Spleen (tissue), 7 donors: ENCODE data around the gene DIABLO.

Experiments
- CTCF ChIP-seq, 11 experiments: fragments of 200-600 bp in 7 of 11; fragments of 450-650 bp in 4 of 11; sonication (generic) in 4 of 11; IDR thresholded peaks in 8 of 11; conservative IDR thresholded peaks in 3 of 11; 1 replicate in 7 of 11; 2 replicates in 4 of 11; pipeline versions ENCODE4 v1.4.0 to v1.8.0; 2016 to 2021; ENCODE audit warnings: antibody characterized with exemption in 11 of 11, inconsistent platforms in 4 of 11, mild to moderate bottlenecking in 1 of 11
- POLR2A ChIP-seq, 3 donors: fragments of 450-650 bp; IDR thresholded peaks; one replicate each; pipeline ENCODE4 v1.5.1; 2017; ENCODE audit warnings: antibody characterized with exemption in 3 of 3, mild to moderate bottlenecking in 1 of 3
- POLR2AphosphoS5 ChIP-seq, 3 donors: sonication (generic); formaldehyde crosslinking; IDR thresholded peaks; one replicate each; pipeline ENCODE4 v1.5.1; 2017; ENCODE audit warnings: antibody characterized with exemption in 3 of 3
- donor health status: DM: no; HTN: no; CAD: no; lungs with moderate emphysema.
- donor health status: DM: no; HTN: no; CAD: no.
- donor health status: DM: no; HTN: no; CAD: no.

- TF ChIP-seq CTCF (IDR thresholded peaks at IDR 0.05 in 8 of 11, conservative IDR thresholded peaks at IDR 0.05 in 3 of 11) (no peak), POLR2A (IDR thresholded peaks at IDR 0.05) (no peak), POLR2AphosphoS5 (IDR thresholded peaks at IDR 0.05) (no peak)
Measured at GRCh38 chr12:122199484-122200355, 26.1 kb downstream of the DIABLO start.
